GM12891 (cell line): ENCODE measurements around the gene EHBP1.

Source experiments
- POLR2A ChIP-seq: IDR thresholded peaks from 2 replicates; pipeline ENCODE4 v1.6.1; 2011; ENCODE audit warnings: low read depth, low read length, control low read depth
- POLR2AphosphoS5 ChIP-seq: IDR thresholded peaks from 2 replicates; pipeline ENCODE4 v1.6.1; 2011; ENCODE audit warnings: low read depth, low read length, control low read depth
- POU2F2 ChIP-seq: IDR thresholded peaks from 2 replicates; pipeline ENCODE4 v1.6.1; 2011; ENCODE audit warnings: low read depth, mild to moderate bottlenecking, control low read depth, low read length, moderate library complexity
- SPI1 ChIP-seq: IDR thresholded peaks from 2 replicates; pipeline ENCODE4 v1.6.1; 2011; ENCODE audit warnings: low read depth, low read length, control low read depth
- TAF1 ChIP-seq: IDR thresholded peaks from 2 replicates; pipeline ENCODE4 v1.6.1; 2011; ENCODE audit warnings: low read depth, low read length, control low read depth

GRCh38 chr2:62857139-62857931 lies 151.8 kb downstream of the EHBP1 start:
- TF ChIP-seq POLR2AphosphoS5 (no peak), POLR2A (no peak), SPI1 (no peak), POU2F2 (no peak), TAF1 (no peak)
